22Rv1 (cell line): ENCODE data around the gene KIRREL3.

ENCODE experiments used
- H3K27ac ChIP-seq: fragments of 450-650 bp; 2 replicates; pipeline ENCODE4 v1.5.1; 2017
- CTCF ChIP-seq: fragments of 450-650 bp; IDR thresholded peaks from 2 replicates; pipeline ENCODE4 v1.5.1; 2017; ENCODE audit warnings: mild to moderate bottlenecking
- ZFX ChIP-seq: fragments of 450-650 bp; IDR thresholded peaks from 2 replicates; pipeline ENCODE4 v1.6.1; 2017; ENCODE audit warnings: antibody characterized with exemption, borderline replicate concordance

The KIRREL3 gene

GRCh38 chr11:126800009-126800408 is 200.6 kb downstream of the KIRREL3 start:
- TF ChIP-seq ZFX = no peak
- no peak for TF ChIP-seq CTCF
- no peak overlapping the region for H3K27ac ChIP-seq

GRCh38 chr11:126797457-126798169 is 203.0 kb downstream of the KIRREL3 start:
- TF ChIP-seq CTCF (no peak), ZFX (no peak)
- no peak overlapping the region for H3K27ac ChIP-seq

- TF ChIP-seq CTCF (no peak), ZFX (no peak)
- H3K27ac ChIP-seq = no peak overlapping the region
Measured at GRCh38 chr11:126793596-126793995, 207.0 kb downstream of the KIRREL3 start.

GRCh38 chr11:126791991-126792390 is 208.6 kb downstream of the KIRREL3 start:
- TF ChIP-seq CTCF = no peak
- no peak for TF ChIP-seq ZFX
- no peak overlapping the region for H3K27ac ChIP-seq

GRCh38 chr11:126791446-126791845 is 209.1 kb downstream of the KIRREL3 start:
- H3K27ac ChIP-seq = no peak overlapping the region
- no peak for TF ChIP-seq CTCF
- TF ChIP-seq ZFX = no peak

GRCh38 chr11:126790550-126791081 is 210.0 kb downstream of the KIRREL3 start:
- H3K27ac ChIP-seq = no peak overlapping the region
- no peak for TF ChIP-seq CTCF
- no peak for TF ChIP-seq ZFX

- TF ChIP-seq ZFX (no peak), CTCF (no peak)
- no peak overlapping the region for H3K27ac ChIP-seq
Measured at GRCh38 chr11:126782810-126783209, 217.8 kb downstream of the KIRREL3 start.
